Measurements from ENCODE around the gene ZNF609. TPM values are rescaled to one million over a fixed set of nuclear protein-coding genes. Genes with fewer than 3 reads are reported as not detected.

The ZNF609 gene
- total RNA-seq (2014; rRNA removed; shearing (Covaris generic)), result 10.8 and 11.1 TPM in 2 replicates

DNA sequence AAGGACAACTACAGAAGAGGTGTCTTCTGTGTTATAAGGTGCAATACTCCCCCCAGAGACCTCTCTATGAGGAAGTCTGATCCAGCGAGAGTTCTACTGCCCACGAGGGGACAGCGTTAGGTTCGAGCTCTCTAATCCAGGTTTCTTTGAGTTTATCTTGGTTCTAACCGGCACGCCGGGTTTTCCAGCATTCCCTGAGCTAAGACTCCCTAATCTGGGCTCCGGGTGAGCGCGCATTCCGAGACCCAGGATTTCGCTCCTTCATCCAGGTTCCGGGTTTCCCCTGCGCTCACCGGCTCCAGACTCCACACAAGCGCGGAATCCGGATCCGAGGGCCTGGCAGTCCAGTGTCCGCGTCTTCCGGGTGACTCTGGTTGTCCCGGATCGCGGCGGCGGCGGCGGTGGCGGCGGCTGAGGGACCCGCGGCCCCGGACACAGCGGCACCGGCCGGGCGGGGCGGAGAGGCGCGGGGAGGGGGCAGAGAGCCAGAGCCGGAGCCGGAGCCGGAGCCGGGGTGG lies at the start of gene ZNF609:
ZNF609 (plus strand) TSS at position 373 of the 518 bp plus-strand sequence. CDS start 38,842 bp downstream, outside the sequence.
- DNase-seq (ENCODE audit: low spot score), result peak; percentile 84

DNA sequence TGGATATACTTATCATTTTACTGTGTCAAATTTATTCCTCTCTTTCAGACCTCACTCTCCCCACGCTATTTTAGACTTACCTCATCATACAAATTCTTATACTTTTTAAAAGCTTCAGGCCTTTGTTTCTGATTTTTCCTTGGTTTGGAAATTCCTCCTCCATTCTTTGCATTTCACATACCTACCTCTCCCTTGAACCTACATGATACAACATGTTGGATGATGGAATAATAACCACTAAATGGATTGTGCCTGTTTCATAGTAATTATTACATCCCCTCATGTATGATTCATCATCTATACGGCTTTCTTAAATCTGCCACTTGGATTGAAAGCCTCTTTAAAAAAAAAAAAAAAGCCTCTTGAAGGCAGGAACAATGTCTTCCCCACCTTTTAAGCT lies 48.2 kb upstream of the ZNF609 start:
- no peak for DNase-seq (ENCODE audit: low spot score)

DNA sequence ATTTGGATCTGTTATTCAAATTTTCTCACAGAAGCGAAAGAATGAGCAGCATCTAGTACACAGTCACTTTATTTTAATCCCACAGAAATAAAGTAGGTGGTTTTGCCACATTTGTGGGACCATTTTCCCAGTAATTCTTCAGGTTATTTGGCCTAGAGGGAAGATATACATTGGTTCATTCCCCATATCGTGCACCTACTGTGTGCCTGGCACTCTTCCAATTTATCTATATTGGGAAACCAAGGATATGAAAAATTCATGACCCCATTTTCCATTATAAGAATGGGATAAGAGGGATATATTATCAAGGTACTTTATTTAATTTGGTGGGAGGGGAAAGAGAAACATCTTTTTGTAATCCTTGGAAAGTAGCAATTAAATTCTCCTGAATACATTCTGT lies 37.7 kb upstream of the ZNF609 start:
- DNase-seq (ENCODE audit: low spot score), result no peak

DNA sequence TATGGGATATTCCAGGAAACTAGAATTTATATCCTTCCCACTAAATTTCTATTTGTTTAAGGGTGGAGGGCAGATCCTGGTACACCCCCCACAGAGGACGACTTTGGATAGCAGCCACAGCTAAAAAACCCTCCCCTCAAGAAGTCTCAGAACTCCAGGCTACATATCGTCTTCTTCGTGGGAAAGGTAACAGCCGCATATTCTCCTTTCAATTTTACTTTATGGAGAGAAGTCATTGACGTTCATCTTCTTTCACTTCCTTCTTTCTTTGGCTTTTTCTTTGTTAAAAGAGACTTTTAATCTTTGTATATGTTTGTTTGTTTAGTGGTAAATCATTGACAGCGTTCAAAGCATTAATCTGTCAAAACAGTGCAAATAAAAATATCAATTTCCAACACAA lies 36.4 kb upstream of the ZNF609 start:
- no peak for DNase-seq (ENCODE audit: low spot score)

- DNase-seq (ENCODE audit: low spot score), result no peak
Observed at GRCh38 chr15:64425221-64425620, 35.2 kb upstream of the ZNF609 start.

DNA sequence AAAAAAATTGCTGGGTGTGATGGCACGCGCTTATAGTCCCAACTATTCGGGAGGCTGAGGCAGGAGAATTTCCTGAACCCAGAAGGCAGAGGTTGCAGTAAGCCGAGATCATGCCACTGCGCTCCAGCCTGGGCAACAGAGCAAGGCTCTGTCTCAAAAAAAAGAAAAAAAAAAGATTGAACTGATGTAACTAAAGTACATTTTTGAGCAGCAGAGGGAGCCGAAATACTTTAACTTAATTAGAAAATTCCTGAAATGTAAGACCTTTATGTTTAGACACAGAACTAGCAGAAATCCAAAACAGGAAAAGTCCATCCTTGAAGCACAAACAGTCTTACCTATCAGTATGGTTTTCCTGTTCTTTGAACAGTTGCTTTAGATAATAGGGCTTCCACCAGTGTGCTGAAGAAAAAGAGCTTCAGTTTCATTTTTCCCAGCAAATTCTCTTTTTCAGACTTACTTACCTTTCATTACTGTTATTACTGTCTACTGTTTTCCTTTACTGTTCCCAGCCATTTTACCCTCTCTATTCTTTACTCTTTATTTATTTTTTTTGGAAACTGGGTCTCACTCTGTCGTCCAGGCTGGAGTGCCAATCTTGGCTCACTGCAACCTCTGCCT lies 33.4 kb upstream of the ZNF609 start:
- peak; percentile 39 for DNase-seq (ENCODE audit: low spot score)

- DNase-seq (ENCODE audit: low spot score), result no peak
Observed at GRCh38 chr15:64429448-64429847, 30.9 kb upstream of the ZNF609 start.

- DNase-seq (ENCODE audit: low spot score), result peak; percentile 82
Observed at GRCh38 chr15:64430000-64430735, 30.2 kb upstream of the ZNF609 start.

DNA sequence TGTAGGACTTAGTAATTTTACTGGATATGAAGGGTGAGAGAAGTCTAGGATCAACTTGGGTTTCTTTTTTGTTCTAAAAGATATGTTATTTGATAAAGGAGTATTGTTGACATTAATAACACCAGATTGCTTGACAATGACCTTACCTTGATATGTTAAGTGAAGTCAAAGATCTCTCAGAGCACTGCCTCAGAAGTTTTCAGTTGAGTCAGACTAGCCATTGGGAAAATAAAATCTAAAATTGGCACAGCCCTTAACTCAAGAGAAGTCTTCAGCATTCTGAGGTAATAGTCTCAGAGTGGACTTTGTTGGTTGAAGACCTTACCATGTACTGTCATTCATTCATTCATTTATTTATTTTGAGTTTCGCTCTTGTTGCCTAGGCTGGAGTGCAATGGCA lies 22.4 kb upstream of the ZNF609 start:
- no peak for DNase-seq (ENCODE audit: low spot score)

DNA sequence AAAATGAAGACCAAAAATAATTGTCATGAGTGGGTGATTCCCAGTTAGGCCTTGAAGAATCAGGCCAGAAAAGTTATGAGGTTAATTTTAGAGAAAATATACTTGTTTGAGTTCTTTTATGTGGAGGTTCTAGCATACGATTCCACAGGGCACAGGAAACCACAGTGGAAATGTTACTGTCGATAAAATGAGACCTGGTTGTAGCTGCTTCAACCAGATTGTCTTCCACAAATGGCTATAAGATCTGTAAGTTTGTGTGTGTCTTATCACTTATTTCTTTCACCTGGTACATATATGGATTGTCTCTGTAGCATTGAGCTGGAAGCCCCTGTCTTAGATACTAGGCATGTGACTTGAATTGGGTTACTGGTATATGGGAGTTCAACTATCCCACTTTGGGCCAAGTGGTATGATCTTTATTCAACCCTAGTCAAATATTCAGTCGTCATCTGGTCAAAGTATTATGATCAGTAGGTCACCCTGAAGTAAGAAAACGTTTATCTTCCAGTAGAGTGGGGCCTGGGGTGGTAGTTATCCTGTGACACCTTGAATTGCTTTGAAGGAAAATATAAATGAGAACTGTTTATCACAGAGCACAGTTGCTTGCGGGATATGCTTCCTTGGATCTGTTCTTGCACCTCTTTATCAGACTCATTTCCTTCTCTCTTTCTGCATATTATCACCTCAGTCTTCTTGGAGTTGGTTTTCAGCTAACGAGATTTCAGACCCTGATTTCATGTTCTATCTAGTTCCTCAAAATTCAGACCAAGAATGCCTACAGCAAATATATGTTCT lies 21.5 kb upstream of the ZNF609 start:
- DNase-seq (ENCODE audit: low spot score), result no peak

DNA sequence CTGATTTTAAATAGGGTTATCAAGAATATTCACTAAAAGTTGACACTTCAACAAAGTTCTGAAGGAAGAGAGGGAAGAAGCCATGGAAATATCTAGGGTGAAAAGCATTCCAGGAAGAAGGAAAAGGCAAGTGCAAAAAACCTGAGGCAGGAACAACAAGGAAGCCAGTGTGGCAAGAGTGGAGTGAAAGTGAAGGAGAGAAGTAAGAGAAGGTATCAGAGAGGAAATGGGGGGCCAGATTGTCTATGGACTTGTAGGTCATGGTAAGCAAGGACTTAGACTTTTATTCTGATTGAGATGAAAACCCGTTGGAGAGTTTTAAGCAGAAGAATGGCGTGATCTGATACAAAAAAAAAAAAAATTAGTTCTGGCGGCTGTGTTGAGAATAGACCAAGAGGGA lies 18.5 kb upstream of the ZNF609 start:
- DNase-seq (ENCODE audit: low spot score), result no peak

DNA sequence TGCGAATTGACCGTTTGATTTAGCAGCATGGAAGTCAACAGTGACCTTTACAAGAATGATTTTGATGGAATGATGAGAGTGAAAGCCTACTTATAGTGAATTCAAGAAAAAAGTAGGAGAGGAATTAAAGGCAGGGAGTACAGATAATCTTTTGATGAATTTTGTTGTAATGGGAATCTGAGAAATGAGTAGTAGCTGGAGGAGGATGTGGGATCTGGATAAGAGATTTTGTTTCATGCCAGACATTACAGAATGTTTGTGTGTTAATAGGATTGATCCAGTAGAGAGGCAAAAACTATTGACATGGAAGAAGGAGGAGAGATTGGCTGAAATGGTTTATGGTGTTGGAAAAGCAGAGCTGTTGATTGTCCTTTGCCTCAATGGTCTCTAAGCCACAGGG lies 17.4 kb upstream of the ZNF609 start:
- DNase-seq (ENCODE audit: low spot score), result no peak

- peak; percentile 79 for DNase-seq (ENCODE audit: low spot score)
Observed at GRCh38 chr15:64443747-64444621, 16.4 kb upstream of the ZNF609 start.

GRCh38 chr15:64444836-64445235 lies 15.5 kb upstream of the ZNF609 start:
- no peak for DNase-seq (ENCODE audit: low spot score)

DNA sequence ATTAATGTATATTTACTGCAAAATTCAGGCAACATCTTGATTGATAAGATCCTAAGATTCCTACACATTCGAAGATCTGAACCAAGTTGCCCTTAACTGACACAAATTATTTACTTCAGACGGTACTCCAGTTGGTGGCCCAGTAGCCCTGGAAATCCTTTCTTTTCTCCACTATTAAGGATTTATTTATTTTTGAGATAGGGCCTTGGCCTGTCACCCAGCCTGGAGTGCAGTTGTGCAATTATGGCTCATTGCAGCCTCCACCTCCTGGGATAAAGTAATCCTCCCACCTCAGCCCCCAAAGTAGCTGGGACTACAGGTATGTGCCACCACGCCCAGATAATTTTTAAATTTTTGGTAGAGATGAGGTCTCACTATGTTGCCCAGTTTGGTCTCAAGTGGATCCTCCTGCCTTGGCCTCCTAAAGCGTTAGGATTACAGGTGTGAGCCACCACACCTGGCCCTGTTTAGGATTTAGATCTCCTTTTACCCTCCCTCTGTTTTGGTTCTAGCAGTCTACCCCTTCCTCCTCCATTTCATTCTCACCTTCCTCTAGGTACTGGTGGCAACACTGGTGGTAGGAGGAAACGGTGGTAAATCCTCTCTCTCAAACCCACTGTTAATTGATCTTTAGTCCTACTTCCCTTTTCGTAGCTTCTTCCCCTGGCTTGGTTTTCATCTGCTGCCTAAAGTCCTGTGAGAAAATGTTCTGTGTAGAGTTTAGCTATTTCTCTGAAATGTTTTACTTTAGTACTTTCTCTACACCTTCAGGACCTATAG lies 12.7 kb upstream of the ZNF609 start:
- DNase-seq (ENCODE audit: low spot score), result no peak

DNA sequence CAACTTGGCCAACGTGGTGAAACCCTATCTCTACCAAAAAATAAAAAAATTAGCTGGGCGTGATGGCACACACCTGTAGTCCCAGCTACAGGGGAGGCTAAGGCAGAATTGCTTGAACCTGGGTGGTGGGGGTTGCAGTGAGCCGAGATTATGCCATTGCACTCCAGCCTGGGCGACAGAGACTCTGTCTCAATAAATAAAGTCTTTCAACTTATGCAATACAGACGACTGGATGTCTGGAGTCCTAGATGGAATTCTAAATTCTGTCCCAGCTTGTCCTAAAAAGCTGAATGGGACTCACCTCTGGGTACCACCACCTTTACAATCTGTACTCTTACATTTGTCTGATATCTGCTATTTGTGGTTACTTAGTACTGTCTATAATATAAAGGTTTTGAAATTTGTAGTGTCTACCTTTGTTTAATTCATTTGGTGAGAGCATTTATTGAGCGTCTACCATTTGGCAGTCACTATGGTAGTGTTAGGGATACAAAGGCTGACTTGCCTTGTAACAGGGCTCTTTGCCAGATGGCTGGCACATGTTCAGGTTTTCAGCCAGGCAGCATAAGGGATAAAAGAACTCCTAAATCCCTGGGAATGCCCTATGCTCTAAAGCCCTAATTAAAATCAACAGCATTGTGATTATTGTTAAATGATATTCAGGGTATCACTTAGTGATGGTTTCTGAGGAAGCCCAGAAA lies 7.2 kb upstream of the ZNF609 start:
- DNase-seq (ENCODE audit: low spot score), result no peak

DNA sequence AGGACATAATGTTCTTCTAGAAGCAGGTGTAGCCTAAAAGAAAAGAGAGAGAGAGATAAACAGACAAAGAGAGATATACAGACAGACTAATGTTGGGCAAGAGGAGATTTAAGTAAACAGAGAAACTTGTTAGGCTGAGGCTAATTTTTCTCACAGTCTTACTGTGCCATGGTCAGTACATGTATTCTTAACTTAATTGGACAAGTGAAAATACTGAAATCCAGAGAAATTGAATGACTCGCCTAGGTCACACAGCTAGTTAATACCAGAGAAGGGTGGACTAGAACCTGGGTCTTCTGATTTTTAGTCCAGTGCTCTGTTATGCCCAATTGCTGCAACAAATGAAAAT lies 6.7 kb upstream of the ZNF609 start:
- DNase-seq (ENCODE audit: low spot score), result no peak

DNA sequence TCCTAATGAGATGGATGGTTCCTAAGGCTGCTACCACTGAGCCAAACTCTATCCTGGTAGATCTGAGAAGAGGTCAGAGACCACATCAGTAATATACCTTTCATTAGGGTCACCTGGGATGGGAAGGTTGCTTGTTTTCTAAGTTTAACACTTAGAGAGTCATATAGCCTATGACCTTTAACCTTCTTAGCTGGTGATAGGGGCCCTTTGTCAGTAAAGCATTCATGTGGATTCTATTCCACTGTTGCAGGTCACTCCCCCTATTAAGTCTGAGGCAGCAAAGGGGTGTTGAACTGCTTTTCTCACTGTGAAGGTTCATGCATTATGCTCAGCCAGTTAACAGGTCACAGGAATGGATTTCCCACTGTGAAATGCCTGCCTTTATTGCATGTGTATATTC lies 6.1 kb upstream of the ZNF609 start:
- no peak for DNase-seq (ENCODE audit: low spot score)

GRCh38 chr15:64455961-64456371 lies 4.4 kb upstream of the ZNF609 start:
- no peak for DNase-seq (ENCODE audit: low spot score)

DNA sequence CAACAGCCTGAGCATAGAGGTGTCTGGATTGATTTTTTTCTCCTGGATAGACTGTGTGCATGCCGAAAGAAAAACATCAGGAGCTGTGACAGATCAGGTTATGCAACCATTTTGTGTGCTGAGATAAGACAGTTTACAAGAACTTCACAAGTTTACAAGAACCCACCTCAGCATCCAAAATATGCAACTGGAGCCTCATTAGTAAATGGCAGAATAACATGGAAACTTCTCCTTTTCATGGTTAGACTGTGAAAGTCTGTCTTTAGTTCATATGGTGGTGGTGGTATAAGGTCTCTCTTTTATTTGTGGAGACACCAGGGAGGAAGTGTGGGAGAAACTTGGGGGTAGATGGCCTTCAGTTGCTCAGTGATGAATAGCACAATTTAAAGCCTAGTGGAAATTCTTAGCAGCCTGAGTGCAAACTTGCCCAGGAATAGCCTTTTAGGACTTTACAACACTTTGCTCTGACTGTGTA lies 3.7 kb upstream of the ZNF609 start:
- DNase-seq (ENCODE audit: low spot score), result no peak
